ENCODE data around the gene TPCN1.
A peak's percentile ranks its signal among the peaks of the same experiment; 100 is the strongest.
"Not testable (repeated sequence)": the region's sequence is repeated elsewhere in the genome, so short reads cannot be mapped to it uniquely, and the experiment has no call there.

TPCN1 gene

GRCh38 chr12:113196990-113197389 lies 24.3 kb upstream of the TPCN1 start:
- DNase-seq (ENCODE audit: low read depth in 2 of 2), result peak in 1 of 2 donors; percentile 39

GRCh38 chr12:113197518-113198077 lies 23.7 kb upstream of the TPCN1 start:
- no peak for DNase-seq (ENCODE audit: low read depth in 2 of 2)

- DNase-seq (ENCODE audit: low read depth in 2 of 2), result no peak
These were observed 23.0 kb upstream of the TPCN1 start for GRCh38 chr12:113198296-113198695.

GRCh38 chr12:113200021-113200797 lies 21.1 kb upstream of the TPCN1 start:
- no peak for DNase-seq (ENCODE audit: low read depth in 2 of 2)

GRCh38 chr12:113201187-113202177 lies 19.8 kb upstream of the TPCN1 start:
- no peak for DNase-seq (ENCODE audit: low read depth in 2 of 2)

GRCh38 chr12:113202300-113203075 lies 18.8 kb upstream of the TPCN1 start:
- no peak for DNase-seq (ENCODE audit: low read depth in 2 of 2)

GRCh38 chr12:113203852-113204760 lies 17.2 kb upstream of the TPCN1 start:
- DNase-seq (ENCODE audit: low read depth in 2 of 2), result no peak

- DNase-seq (ENCODE audit: low read depth in 2 of 2), result no peak
These were observed 16.5 kb upstream of the TPCN1 start for GRCh38 chr12:113204804-113205203.

GRCh38 chr12:113206802-113207201 lies 14.5 kb upstream of the TPCN1 start:
- not testable (repeated sequence) for DNase-seq (ENCODE audit: low read depth in 2 of 2)

- DNase-seq (ENCODE audit: low read depth in 2 of 2), result no peak
These were observed 13.6 kb upstream of the TPCN1 start for GRCh38 chr12:113207613-113208040.

GRCh38 chr12:113208041-113208934 lies 13.0 kb upstream of the TPCN1 start:
- DNase-seq (ENCODE audit: low read depth in 2 of 2), result peak; percentile 63 to 68

- DNase-seq (ENCODE audit: low read depth in 2 of 2), result no peak
These were observed 10.1 kb upstream of the TPCN1 start for GRCh38 chr12:113211160-113211559.

- DNase-seq (ENCODE audit: low read depth in 2 of 2), result no peak
These were observed 6.3 kb upstream of the TPCN1 start for GRCh38 chr12:113214895-113215400.

- no peak for DNase-seq (ENCODE audit: low read depth in 2 of 2)
These were observed 5.2 kb upstream of the TPCN1 start for GRCh38 chr12:113216027-113216426.

- DNase-seq (ENCODE audit: low read depth in 2 of 2), result no peak
These were observed 577 bp upstream of the TPCN1 start for GRCh38 chr12:113220593-113221180.

- no peak for DNase-seq (ENCODE audit: low read depth in 2 of 2)
These were observed 899 bp downstream of the TPCN1 start for GRCh38 chr12:113221997-113222729.

- DNase-seq (ENCODE audit: low read depth in 2 of 2), result no peak
These were observed 1.7 kb downstream of the TPCN1 start for GRCh38 chr12:113222730-113223531.

All from stimulated activated CD8-positive, alpha-beta memory T cell treated with anti-CD3 and anti-CD28 coated beads, Interleukin-15, amount 100 ng/mL, for 48 hours (primary cell).